Measurements from ENCODE around the gene IFITM1.
"Not testable (repeated sequence)": the region's sequence is repeated elsewhere in the genome, so short reads cannot be mapped to it uniquely, and the experiment has no call there.

Gene IFITM1

GRCh38 chr11:285021-285893 lies 28.6 kb upstream of the IFITM1 start:
- peaks cover 40% of the 10 kb centered on the region for H3K27me3 ChIP-seq (ENCODE audit: control insufficient read depth, insufficient read depth, low read length)
- no peaks in the 10 kb centered on the region for H3K9me3 ChIP-seq (ENCODE audit: control insufficient read depth, low read depth, low read length)
- no peak overlapping the region for H3K27ac ChIP-seq (ENCODE audit: low read length)
- H3K4me3 ChIP-seq (ENCODE audit: low read length), result no peak overlapping the region
- no peaks in the 10 kb centered on the region for H3K36me3 ChIP-seq (ENCODE audit: control insufficient read depth, low read depth, low read length)
- no peak overlapping the region for H3K9ac ChIP-seq (ENCODE audit: low read length)
- peaks cover 12% of the 10 kb centered on the region for H3K4me1 ChIP-seq (ENCODE audit: control insufficient read depth, low read depth, low read length)

GRCh38 chr11:285894-286220 lies 28.0 kb upstream of the IFITM1 start:
- no peak overlapping the region for H3K27ac ChIP-seq (ENCODE audit: low read length)
- H3K4me3 ChIP-seq (ENCODE audit: low read length), result no peak overlapping the region
- no peaks in the 10 kb centered on the region for H3K9me3 ChIP-seq (ENCODE audit: control insufficient read depth, low read depth, low read length)
- no peak overlapping the region for H3K9ac ChIP-seq (ENCODE audit: low read length)
- no peaks in the 10 kb centered on the region for H3K36me3 ChIP-seq (ENCODE audit: control insufficient read depth, low read depth, low read length)
- peaks cover 34% of the 10 kb centered on the region for H3K27me3 ChIP-seq (ENCODE audit: control insufficient read depth, insufficient read depth, low read length)
- peaks cover 12% of the 10 kb centered on the region for H3K4me1 ChIP-seq (ENCODE audit: control insufficient read depth, low read depth, low read length)

- not testable (repeated sequence) for H3K4me3 ChIP-seq (ENCODE audit: low read length); H3K9me3 ChIP-seq (ENCODE audit: control insufficient read depth, low read depth, low read length); H3K9ac ChIP-seq (ENCODE audit: low read length); H3K36me3 ChIP-seq (ENCODE audit: control insufficient read depth, low read depth, low read length); H3K27ac ChIP-seq (ENCODE audit: low read length)
- peaks cover 12% of the 10 kb centered on the region for H3K4me1 ChIP-seq (ENCODE audit: control insufficient read depth, low read depth, low read length)
- peaks cover 21% of the 10 kb centered on the region for H3K27me3 ChIP-seq (ENCODE audit: control insufficient read depth, insufficient read depth, low read length)
These were observed 26.6 kb upstream of the IFITM1 start for GRCh38 chr11:286977-287820.

GRCh38 chr11:287821-288477 lies 25.9 kb upstream of the IFITM1 start:
- Histone ChIP-seq H3K27ac (ENCODE audit: low read length) (no peak overlapping the region), H3K9ac (ENCODE audit: low read length) (no peak overlapping the region), H3K4me3 (ENCODE audit: low read length) (peak overlapping the region; percentile 63), H3K4me1 (ENCODE audit: control insufficient read depth, low read depth, low read length) (peaks cover 12% of the 10 kb centered on the region), H3K27me3 (ENCODE audit: control insufficient read depth, insufficient read depth, low read length) (peaks cover 17% of the 10 kb centered on the region), H3K36me3 (ENCODE audit: control insufficient read depth, low read depth, low read length) (peaks cover 9% of the 10 kb centered on the region), H3K9me3 (ENCODE audit: control insufficient read depth, low read depth, low read length) (no peaks in the 10 kb centered on the region)

- no peak within 1 kb of the TSS for H3K9ac ChIP-seq (ENCODE audit: low read length)
- H3K27ac ChIP-seq (ENCODE audit: low read length), result no peak within 1 kb of the TSS
- H3K4me1 ChIP-seq (ENCODE audit: control insufficient read depth, low read depth, low read length), result peaks cover 12% of the 10 kb centered on the region
- peaks cover 17% of the 10 kb centered on the region for H3K27me3 ChIP-seq (ENCODE audit: control insufficient read depth, insufficient read depth, low read length)
- peak within 1 kb of the TSS; percentile 63 for H3K4me3 ChIP-seq (ENCODE audit: low read length)
- no peaks in the 10 kb centered on the region for H3K9me3 ChIP-seq (ENCODE audit: control insufficient read depth, low read depth, low read length)
- peaks cover 14% of the 10 kb centered on the region for H3K36me3 ChIP-seq (ENCODE audit: control insufficient read depth, low read depth, low read length)
These were observed 25.1 kb upstream of the IFITM1 start, which contains the start of gene PGGHG for GRCh38 chr11:288478-289397. TSS of gene PGGHG (plus strand) at chr11:289126. CDS start at chr11:289817, 691 bp downstream.

GRCh38 chr11:289398-289711 lies 24.5 kb upstream of the IFITM1 start:
- H3K27ac ChIP-seq (ENCODE audit: low read length), result no peak overlapping the region

GRCh38 chr11:289712-290620 lies 23.9 kb upstream of the IFITM1 start:
- Histone ChIP-seq H3K9ac (ENCODE audit: low read length) (no peak overlapping the region), H3K9me3 (ENCODE audit: control insufficient read depth, low read depth, low read length) (no peaks in the 10 kb centered on the region), H3K36me3 (ENCODE audit: control insufficient read depth, low read depth, low read length) (peaks cover 17% of the 10 kb centered on the region), H3K4me1 (ENCODE audit: control insufficient read depth, low read depth, low read length) (peaks cover 12% of the 10 kb centered on the region), H3K27ac (ENCODE audit: low read length) (no peak overlapping the region), H3K4me3 (ENCODE audit: low read length) (no peak overlapping the region), H3K27me3 (ENCODE audit: control insufficient read depth, insufficient read depth, low read length) (peaks cover 17% of the 10 kb centered on the region)

More at GRCh38 chr11:289398-289711, 24.5 kb upstream of the IFITM1 start:
- no peaks in the 10 kb centered on the region for H3K9me3 ChIP-seq (ENCODE audit: control insufficient read depth, low read depth, low read length)
- no peak overlapping the region for H3K4me3 ChIP-seq (ENCODE audit: low read length)
- no peak overlapping the region for H3K9ac ChIP-seq (ENCODE audit: low read length)
- H3K27me3 ChIP-seq (ENCODE audit: control insufficient read depth, insufficient read depth, low read length), result peaks cover 17% of the 10 kb centered on the region
- H3K4me1 ChIP-seq (ENCODE audit: control insufficient read depth, low read depth, low read length), result peaks cover 12% of the 10 kb centered on the region
- peaks cover 14% of the 10 kb centered on the region for H3K36me3 ChIP-seq (ENCODE audit: control insufficient read depth, low read depth, low read length)

- H3K9ac ChIP-seq (ENCODE audit: low read length), result no peak overlapping the region
- H3K9me3 ChIP-seq (ENCODE audit: control insufficient read depth, low read depth, low read length), result no peaks in the 10 kb centered on the region
- no peak overlapping the region for H3K4me3 ChIP-seq (ENCODE audit: low read length)
- peaks cover 19% of the 10 kb centered on the region for H3K36me3 ChIP-seq (ENCODE audit: control insufficient read depth, low read depth, low read length)
- H3K27me3 ChIP-seq (ENCODE audit: control insufficient read depth, insufficient read depth, low read length), result peaks cover 17% of the 10 kb centered on the region
- peaks cover 12% of the 10 kb centered on the region for H3K4me1 ChIP-seq (ENCODE audit: control insufficient read depth, low read depth, low read length)
- no peak overlapping the region for H3K27ac ChIP-seq (ENCODE audit: low read length)
These were observed 23.1 kb upstream of the IFITM1 start for GRCh38 chr11:290621-291231.

GRCh38 chr11:291281-292210 lies 22.3 kb upstream of the IFITM1 start:
- peaks cover 19% of the 10 kb centered on the region for H3K36me3 ChIP-seq (ENCODE audit: control insufficient read depth, low read depth, low read length)
- peaks cover 17% of the 10 kb centered on the region for H3K27me3 ChIP-seq (ENCODE audit: control insufficient read depth, insufficient read depth, low read length)
- no peak overlapping the region for H3K27ac ChIP-seq (ENCODE audit: low read length)
- no peak overlapping the region for H3K9ac ChIP-seq (ENCODE audit: low read length)
- peaks cover 12% of the 10 kb centered on the region for H3K4me1 ChIP-seq (ENCODE audit: control insufficient read depth, low read depth, low read length)
- H3K9me3 ChIP-seq (ENCODE audit: control insufficient read depth, low read depth, low read length), result no peaks in the 10 kb centered on the region
- no peak overlapping the region for H3K4me3 ChIP-seq (ENCODE audit: low read length)

Measured in iPS-18a (cell line).